ENCODE measurements around the gene LCAT. TPM values are rescaled to one million over a fixed set of nuclear protein-coding genes. Genes with fewer than 3 reads are reported as not detected.

The LCAT gene
- total RNA-seq, 1 donor from 2014 or later: 32.1 TPM

GRCh38 chr16:67969254-67970039, 25.5 kb upstream of the LCAT start:
- no peak for DNase-seq (ENCODE audit: low spot score)

GRCh38 chr16:67968400-67969253, 24.7 kb upstream of the LCAT start, which contains the start of gene SLC12A4:
SLC12A4 (minus strand) TSS chr16:67968637; CDS start chr16:67968553, 84 bp downstream.
- DNase-seq (ENCODE audit: low spot score): peak; percentile 95

- no peak for DNase-seq (ENCODE audit: low spot score)
These were observed 24.1 kb upstream of the LCAT start for GRCh38 chr16:67967958-67968399.

GRCh38 chr16:67967183-67967957, 23.4 kb upstream of the LCAT start:
- no peak for DNase-seq (ENCODE audit: low spot score)

- DNase-seq (ENCODE audit: low spot score): no peak
These were observed 22.7 kb upstream of the LCAT start for GRCh38 chr16:67966549-67967182.

GRCh38 chr16:67965668-67966548, 22.0 kb upstream of the LCAT start:
- no peak for DNase-seq (ENCODE audit: low spot score)

GRCh38 chr16:67964477-67965131, 20.7 kb upstream of the LCAT start:
- no peak for DNase-seq (ENCODE audit: low spot score)

GRCh38 chr16:67963662-67964321, 19.9 kb upstream of the LCAT start:
- DNase-seq (ENCODE audit: low spot score): no peak

GRCh38 chr16:67963292-67963661, 19.4 kb upstream of the LCAT start:
- no peak for DNase-seq (ENCODE audit: low spot score)

GRCh38 chr16:67962135-67962534, 18.2 kb upstream of the LCAT start:
- DNase-seq (ENCODE audit: low spot score): no peak

- no peak for DNase-seq (ENCODE audit: low spot score)
These were observed 17.6 kb upstream of the LCAT start for GRCh38 chr16:67961551-67961957.

- DNase-seq (ENCODE audit: low spot score): no peak
These were observed 15.8 kb upstream of the LCAT start for GRCh38 chr16:67959536-67960329.

- DNase-seq (ENCODE audit: low spot score): no peak
These were observed 13.7 kb upstream of the LCAT start for GRCh38 chr16:67957622-67958021.

GRCh38 chr16:67954421-67955196, 10.7 kb upstream of the LCAT start:
- DNase-seq (ENCODE audit: low spot score): no peak

- DNase-seq (ENCODE audit: low spot score): no peak
These were observed 9.9 kb upstream of the LCAT start for GRCh38 chr16:67953641-67954375.

- DNase-seq (ENCODE audit: low spot score): no peak
These were observed 7.6 kb upstream of the LCAT start for GRCh38 chr16:67951485-67951884.
